GM12801 (cell line): ENCODE measurements around the gene RILP.

Experiments used
- TF ChIP-seq, protein P1 (sequence below): IDR thresholded peaks from one replicate; pipeline ENCODE4 v1.5.1; 2011; ENCODE audit warnings: control low read depth; ENCODE audit not compliant: insufficient read length; ENCODE audit errors: extremely low read depth

RILP gene

DNA sequence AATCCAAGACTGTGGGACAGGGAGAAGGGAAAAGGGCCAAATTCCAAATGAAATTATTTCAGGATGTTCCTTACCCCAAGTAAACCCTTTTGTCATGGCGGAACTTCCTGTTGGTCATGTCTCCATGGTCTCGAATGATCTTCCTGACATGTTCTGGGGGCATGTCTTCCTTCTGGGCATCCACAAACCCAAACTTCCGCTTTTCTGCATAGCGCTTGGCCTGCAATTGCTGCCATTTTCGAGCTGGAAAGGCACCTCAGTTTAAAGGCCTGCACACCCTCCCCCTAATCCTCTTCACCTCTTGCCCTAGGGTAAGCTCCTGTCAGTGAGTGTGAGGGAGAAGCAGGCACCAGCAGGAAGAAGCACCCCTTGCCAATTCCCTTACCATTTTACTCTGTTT, 33.8 kb upstream of the RILP start:
- TF ChIP-seq, protein P1, sequence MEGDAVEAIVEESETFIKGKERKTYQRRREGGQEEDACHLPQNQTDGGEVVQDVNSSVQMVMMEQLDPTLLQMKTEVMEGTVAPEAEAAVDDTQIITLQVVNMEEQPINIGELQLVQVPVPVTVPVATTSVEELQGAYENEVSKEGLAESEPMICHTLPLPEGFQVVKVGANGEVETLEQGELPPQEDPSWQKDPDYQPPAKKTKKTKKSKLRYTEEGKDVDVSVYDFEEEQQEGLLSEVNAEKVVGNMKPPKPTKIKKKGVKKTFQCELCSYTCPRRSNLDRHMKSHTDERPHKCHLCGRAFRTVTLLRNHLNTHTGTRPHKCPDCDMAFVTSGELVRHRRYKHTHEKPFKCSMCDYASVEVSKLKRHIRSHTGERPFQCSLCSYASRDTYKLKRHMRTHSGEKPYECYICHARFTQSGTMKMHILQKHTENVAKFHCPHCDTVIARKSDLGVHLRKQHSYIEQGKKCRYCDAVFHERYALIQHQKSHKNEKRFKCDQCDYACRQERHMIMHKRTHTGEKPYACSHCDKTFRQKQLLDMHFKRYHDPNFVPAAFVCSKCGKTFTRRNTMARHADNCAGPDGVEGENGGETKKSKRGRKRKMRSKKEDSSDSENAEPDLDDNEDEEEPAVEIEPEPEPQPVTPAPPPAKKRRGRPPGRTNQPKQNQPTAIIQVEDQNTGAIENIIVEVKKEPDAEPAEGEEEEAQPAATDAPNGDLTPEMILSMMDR = no peak

DNA sequence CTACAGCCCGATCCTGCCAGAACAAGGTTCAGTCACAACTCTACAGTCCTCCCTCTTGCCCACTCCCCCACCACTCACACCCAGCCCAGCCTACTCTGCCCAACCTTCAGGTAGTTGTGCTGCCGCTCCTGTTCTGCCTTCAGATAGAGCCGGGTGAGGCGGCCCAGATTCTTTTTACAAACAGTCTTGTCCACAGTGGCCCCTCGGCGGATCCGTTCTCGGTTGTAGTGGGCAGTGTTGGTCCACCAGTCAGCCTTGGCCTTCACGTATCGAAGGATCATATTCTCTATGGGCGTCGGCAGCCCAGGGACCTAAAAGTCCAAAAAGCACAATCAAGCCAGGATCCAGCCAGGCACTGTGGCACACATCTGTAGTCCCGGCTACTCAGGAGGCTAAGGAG, 26.7 kb upstream of the RILP start:
- TF ChIP-seq, protein P1 = no peak

DNA sequence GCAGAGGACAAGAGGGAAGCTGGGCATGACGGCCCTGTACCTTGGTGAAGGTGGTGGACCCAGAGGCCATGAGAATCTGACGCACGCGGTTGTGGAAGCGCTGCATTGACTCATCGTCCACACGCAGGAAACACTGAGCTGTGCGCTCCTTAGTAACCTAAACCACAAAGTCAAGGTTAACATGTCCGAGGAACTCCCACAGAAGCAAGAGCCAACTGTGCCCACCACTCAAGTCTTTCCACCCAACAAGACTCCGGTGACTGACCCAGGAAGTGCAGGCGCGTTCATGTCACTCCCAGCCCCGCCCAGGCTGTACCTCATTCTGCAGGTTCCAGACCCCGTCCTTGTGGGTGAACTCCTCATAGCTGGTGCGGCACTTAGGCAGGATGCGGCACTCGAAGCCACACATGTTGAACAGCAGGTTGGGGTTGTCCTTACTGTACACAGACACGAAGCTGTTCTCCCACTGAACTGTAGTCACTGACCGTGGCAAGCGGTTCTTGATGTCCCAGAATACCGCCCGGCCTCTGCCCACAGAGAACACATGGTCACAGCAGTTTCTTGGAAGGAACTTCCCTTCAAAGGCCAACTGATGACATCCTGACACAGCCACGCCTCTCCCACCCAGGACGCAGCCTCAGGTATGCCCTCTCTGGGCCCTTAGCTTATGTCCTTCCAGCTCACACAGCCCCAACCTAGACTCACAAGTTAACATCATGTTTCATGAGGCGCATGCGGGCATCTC, 23.5 kb upstream of the RILP start:
- TF ChIP-seq, protein P1 = no peak

DNA sequence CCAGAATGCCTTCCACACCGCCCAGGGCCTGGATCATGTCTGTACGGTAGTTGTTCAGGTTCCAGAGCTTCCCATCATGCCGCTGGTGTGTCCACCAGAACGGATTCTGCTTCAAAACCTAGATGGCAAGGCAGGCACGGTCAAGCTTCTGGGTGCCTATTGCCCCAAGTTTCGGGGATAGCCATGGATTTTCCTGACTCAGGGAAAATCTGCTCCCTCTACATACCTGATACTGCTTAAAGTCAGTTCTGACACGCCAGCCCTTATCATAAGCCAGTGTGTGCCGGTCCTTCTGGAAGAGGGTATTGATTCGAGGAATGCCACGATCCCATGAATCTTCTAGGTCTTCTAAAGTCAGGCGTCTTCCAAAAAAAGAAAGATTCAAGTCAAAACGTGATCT, 11.4 kb upstream of the RILP start:
- TF ChIP-seq, protein P1 = no peak

DNA sequence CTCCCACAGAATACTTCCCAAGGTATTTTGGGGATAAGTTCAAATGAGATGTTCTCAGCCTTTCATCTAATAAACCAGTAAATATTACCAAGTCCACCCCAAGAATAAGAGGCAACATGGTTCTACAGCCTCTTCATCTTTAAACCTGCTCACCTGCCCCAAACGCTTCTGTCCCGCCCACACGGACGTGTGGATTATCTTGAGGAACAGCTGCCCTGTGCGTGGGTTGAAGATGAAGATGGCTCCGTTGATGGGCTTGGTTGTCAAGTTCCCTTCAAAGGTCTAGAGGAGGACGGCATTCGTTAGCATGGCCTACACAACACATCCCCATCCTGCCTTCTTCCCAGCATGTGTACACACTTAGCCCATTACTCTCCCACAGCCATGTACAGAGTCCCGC, 8.4 kb upstream of the RILP start:
- TF ChIP-seq, protein P1 = no peak

DNA sequence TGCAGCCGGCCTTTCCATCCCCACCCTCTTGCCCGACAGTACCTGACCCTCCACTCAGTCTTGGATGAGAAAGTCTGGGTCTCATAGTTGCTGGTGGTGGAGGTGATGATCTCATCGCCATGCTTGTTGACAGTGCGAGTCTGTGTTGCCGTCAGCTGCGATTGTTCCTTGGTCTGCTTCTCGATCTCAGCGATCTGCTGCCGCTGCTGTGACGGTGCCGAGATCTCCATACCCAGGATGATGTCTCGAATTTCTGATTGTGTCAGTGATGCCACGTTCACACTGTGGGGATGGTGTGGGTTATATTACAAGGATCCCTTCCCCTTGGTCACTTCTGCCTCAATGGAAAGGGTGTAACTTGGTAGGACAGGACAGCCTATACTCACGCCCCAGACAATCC, 4.1 kb upstream of the RILP start:
- TF ChIP-seq, protein P1 = no peak

DNA sequence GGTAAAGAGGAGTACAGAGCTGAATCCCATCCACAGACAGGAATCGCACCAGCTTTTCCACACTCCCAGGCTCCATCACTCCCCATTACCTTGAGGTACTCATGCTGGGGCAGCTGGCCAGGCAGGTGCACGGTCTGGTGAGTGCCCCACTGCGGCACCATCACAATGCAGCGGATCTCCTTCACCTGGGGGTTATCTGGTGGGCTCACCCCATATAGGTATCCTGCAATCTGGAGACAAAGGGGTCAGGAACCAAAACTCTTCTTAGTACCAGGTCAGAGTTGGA, 1.8 kb upstream of the RILP start:
- TF ChIP-seq, protein P1 = no peak
